CD4-positive, alpha-beta T cell treated with Interleukin-6 at 100 ng/mL for 8 hours (primary cell): ENCODE results near the gene SH3BP4.

Experiments
- DNase-seq: peaks from one replicate; pipeline ENCODE4 v3.0.0-alpha.2; 2020; ENCODE audit warnings: mixed read lengths, low spot score

The SH3BP4 gene

GRCh38 chr2:234945339-234945873 lies 6.4 kb upstream of the SH3BP4 start:
- no peak for DNase-seq

DNA sequence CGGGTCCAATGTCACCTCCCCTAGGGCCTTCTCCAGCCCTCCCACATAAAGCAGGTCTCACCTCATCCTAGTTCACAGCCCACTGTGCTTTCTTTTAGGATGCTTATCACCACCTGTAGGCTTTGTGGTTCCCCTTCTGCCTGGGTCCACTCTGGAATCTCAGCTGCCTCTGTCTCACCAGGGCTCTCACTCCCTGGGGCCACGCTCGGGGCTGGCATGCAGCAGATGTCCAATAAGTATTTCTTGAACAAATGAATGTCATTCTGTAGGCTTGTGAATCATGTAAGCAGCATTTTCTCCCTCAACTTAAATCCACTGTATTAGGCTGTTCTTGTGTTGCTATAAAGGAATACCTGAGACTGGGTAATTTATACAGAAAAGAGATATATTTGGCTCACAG lies 4.3 kb upstream of the SH3BP4 start:
- DNase-seq: no peak

GRCh38 chr2:234949762-234950434 lies 1.9 kb upstream of the SH3BP4 start:
- no peak for DNase-seq

DNA sequence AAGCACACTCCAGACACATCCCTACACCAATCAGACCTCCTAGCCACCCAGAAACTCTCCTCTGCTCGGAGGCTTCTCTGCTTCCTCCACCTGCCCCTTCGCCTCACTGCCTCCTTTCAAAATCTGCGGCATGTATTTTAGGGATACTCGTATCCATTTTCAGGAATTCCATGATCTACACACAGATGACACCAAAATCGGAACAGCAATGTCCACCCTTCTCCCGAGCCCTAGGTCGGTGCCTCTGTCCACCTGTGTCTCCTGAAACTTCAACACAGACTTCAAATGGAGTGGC lies 1.4 kb upstream of the SH3BP4 start:
- DNase-seq: no peak

GRCh38 chr2:234950730-234951663 lies 820 bp upstream of the SH3BP4 start:
- DNase-seq: no peak

DNA sequence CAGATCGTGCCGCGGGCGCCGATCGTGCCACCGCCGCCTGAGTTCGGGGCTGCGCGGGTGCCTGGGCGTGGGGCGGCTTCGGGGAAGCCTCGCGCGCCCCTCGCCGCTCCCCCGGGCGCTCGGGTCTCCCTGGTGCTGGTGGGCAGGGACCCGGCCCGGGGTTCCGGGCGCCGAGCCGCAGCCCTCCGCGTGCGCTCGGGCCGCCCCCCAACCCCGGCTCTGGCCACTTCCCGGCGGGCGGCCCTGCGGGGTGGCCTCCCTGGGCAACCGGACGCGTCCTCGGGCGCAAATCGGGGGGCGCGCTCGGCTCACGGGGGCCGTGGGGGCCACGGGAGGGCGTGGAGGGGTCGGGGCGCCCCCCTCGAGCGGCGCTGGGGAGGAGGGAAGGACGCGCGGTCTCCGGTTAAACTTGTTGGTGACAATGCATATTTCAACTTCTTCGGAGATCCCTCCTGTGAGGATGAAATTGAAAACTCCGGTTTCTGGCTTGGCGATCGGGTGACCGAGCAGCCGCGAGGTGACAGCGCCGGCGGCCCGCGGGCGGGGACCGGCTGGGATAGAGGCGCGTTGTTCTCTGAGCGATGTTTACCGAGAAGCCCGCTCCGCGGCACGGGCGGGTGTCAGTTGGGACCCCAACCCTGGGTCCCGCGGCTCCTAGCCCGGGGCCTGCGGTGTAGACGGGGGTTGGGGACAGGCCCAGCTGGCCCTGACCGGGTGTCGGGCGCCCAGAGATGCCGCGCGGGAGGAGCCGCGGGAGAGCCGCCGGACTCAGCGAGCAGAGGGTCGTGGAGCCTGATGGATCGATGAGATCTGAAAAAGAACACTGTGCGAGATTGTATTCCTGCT lies 676 bp downstream of the SH3BP4 start:
- no peak for DNase-seq

DNA sequence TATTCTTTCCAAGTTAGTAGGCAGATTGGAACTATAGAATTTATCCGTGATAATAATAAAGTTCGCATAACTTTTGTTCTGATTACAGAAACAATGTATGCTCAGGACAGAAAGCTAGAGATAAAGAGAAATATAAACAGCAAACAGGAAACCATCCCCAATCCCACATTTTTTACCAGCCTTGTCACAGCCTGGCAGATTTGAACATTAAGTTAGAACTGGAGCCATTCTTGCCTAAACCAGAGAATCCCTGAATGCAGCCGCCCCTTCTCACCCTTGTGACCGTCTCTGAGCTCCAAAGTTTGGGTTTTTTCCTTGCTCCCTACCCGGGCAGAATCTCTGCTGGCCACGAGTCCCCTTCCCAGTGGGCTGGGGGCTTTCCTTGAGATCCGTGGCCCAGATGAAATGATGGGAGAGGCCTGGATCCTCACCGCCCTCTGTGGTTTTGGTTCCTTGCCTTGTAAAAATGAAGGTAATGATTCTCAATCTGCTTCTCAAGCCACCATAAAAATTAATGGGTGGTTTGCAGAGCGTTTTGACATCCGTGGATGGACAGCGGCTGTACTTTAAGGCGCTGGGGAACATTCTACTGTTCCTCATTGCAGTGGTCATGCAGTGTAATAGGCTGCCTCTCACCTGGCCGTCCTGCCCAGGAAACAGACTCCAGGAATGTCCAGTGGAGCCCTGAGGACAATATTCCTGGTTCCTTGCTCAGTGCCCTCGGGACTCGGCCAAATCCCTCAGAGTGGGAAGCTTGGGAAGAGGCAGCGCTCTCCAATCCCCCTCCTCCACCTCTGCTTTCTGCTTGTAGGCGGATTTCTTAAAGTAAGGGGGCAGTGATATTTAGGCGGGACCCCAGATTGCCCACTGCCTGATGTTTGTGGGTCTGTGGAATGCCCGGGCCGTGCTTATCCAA lies 1.6 kb downstream of the SH3BP4 start:
- no peak for DNase-seq

DNA sequence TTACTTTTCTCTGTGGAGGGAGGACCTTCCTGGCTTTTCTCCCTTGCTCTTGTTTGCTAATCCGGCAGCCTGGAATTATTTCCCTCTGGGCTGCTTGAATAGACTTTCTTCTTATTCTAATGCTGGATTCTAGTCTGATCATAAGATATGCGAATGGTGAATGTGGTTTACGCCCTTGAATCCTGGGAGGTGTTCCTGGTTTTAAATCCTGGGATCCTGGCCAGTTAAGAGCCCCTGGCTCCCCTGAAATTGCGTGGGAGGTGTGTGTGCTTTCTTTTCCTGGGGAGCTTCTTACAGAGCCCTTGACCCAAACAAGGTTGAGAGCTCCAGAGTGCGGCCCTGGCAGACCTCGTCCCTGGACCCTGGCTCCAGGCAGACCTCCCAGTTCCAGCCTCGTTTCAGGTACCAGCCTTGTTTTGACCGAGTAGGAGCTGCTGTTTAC lies 2.8 kb downstream of the SH3BP4 start:
- no peak for DNase-seq

DNA sequence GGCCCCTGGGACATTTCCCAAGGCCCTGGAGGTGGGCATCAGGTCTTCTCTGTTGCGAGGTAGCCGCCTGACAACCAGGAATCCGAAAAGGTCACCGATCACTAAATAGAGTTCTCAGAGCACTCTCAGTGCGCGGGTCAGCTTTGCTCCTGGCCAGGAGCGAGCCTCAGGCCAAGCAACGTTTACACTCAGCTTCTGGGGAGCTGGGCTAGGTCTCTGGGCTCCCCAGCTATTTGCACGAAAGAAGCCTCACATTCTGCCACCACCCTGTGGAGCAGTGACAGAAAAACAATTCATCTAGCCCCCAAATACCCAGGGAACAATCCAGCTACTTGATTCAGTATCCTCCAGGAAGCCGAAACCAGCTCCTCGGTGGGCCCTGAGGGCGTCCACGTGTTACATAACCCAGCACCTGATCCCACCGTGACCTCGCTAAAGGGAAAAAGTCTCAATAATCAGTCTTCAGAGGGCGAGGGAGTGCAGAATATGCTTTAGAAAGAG lies 3.3 kb downstream of the SH3BP4 start:
- DNase-seq: no peak

DNA sequence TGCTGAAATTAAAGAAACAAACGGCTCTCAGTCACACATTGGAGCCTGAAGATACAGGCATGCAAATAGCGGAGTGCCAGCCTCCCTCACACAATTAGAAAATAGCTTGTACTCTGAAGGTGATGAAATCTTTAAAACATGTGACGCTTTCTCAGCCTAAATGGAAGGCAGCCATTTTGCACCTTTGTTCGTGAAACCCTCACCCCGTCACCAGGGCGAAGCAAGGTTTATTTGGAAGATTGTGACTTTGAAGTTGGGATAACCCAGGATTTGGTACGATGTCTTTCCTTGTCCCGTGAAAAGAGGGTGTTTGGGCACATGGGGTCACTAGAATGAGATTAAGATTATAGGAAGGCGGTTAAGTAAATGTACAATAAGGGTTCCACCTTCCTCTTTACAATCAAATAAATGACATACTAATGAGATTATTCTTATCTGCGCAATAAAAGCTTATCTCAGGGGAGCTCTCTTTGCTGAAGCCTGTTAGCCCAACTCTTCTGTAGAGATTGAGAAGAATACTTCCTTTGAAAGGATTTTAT lies 4.2 kb downstream of the SH3BP4 start:
- DNase-seq: no peak

DNA sequence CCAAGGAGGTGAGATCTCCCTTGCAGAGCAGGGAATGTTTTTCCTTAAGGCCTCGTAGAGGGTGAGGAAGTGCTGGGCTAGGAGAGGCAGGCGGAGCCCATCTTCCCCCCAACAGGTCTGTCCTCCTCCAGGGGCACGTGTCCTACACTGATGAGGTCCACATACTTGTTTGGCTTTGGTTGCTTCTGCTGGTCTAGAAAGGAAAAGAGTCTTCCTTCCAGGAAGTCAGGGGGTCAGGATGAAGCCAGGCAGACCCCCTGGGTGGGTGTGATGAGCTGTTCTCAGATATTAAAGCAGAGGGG lies 6.0 kb downstream of the SH3BP4 start:
- DNase-seq: no peak

DNA sequence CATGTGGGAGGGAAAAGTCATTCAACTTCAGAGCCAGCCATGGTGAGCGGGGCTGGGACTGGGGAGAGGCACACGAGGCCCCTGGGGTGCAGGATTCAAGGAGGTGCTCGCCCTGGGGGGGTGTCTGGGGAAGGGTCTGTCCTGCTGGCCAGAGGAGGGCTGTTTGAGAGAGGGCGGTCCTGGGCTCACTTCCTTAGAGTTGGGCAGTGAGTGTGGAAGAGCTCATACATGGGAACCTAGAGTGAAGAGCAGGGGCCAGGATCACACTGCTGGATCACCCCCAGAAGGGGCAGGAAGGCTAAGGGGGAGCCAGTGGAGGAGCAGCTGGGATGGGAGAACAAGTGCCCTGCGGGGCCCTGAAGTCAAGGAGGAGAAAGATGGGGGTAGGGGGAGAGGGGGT lies 6.5 kb downstream of the SH3BP4 start:
- no peak for DNase-seq

- DNase-seq: no peak
Measured at GRCh38 chr2:234958746-234959395, 7.1 kb downstream of the SH3BP4 start.

DNA sequence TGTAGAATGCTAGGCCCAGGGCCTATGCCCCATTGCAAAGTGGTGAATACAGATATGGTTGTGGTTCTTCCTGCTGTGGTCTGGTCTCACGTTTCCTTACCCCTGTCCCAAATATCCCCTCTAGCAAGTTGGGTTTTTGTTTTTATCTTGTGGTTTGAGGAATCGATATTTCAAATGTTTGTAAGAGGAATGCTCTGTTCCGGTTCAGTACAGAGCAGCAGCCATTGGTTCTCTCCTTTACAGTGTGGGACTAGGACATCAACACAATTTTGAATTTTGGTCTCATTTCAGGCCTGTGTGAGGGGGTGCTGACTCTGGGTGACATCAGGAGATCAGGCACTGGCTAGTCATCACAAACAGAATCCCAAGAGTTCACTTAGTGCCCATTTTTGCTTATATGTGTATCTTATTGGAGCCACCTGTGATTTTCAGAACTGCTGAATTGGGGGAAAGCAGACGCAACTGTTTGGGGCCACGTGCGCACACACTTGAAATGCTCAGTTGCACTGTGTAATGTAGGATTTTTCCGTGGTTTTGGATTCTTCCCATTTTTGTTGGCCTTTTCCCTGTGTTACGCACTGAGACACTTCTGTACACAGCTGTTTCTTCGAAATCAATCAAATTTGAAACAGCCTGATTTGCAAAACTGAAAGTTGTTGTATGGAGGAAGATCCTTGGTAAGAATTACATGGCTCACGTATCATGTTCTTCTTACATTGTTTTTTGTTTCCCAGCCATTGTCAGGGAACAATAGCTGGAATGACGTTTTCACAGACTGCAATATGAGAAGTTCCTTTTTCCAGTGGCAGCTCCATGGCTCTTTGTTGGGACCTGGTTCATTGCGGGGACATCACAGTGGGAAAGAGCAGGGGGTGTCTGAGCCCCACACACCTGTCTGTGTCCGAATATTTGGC lies 8.6 kb downstream of the SH3BP4 start:
- no peak for DNase-seq

GRCh38 chr2:234961784-234962183 lies 10.0 kb downstream of the SH3BP4 start:
- no peak for DNase-seq

DNA sequence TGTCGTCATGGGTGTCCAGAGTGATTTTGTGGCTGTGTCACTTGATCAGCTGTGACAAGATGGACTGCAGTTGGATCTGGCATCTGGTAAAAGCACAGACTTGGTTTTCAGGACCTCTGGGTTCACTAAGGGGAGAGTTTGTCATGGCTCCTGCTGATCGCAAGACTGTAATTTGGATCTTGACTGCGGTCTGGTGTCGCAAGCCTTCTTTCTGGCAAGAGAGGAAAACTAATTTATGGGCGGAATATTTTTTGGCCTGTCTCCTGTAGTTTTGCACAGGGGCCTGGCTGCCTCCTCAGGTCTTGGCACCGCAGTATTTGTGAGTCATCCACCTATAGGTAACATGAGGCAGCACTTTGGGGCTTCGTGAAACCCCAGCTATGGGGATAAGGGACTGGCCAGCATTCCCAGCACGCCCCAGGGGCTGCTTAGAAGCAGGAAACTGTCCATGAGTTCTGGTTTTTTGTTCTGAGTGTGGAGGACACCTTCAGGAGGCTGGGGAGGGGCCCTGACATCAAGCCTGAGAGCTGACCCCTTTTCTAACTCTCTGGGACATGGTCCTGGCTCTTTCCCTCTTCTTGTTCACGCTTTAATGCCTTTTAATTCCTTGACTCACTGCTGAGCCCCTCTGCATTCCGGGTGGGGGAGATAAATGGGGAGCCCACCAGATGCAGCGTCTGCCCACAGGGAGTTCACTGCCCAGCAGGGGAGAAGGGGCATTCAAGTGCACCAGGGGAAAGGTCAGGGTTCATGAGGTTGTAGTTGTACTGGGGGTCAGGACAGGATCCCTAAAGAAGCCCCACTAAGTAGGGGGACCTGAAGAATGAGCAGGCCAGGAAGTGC lies 12.2 kb downstream of the SH3BP4 start:
- no peak for DNase-seq

GRCh38 chr2:234964631-234965461 lies 13.0 kb downstream of the SH3BP4 start:
- no peak for DNase-seq

DNA sequence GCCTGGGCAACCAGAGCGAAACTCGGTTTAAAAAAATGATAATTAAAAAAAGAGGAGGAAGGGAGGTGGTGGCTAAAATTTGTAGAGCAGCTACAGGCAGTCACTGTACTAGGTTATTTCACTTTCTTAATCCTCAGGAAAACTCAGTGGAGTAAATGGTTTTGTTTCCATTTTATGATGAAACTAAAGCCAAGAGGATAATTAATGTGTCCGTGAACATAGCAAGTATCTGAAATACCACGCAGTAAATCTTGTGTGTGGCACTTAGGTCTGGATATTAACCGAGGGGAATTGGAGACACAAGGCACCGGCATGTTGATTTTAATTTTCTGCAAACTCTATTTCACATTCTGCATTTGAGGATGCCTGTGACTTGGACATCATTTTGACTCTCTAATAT lies 14.5 kb downstream of the SH3BP4 start:
- DNase-seq: no peak
